Neural progenitor cell (in vitro differentiated cells): ENCODE results near the gene PPY. TPM values are rescaled to one million over a fixed set of nuclear protein-coding genes. Genes with fewer than 3 reads are reported as not detected.

Experiments used
- DNase-seq: peaks from one replicate; pipeline ENCODE4 v3.0.0-alpha.2; 2016; ENCODE audit warnings: low spot score
- H2AFZ ChIP-seq: fragments of 200-600 bp; sonication (generic); replicated peaks from 2 replicates; pipeline ENCODE4 v1.6.1; 2016; ENCODE audit warnings: antibody characterized with exemption
- H3F3A ChIP-seq: fragments of 200-600 bp; sonication (generic); 2 replicates; pipeline ENCODE4 v1.6.1; 2016; ENCODE audit warnings: antibody characterized with exemption, low read depth
- H3K27ac ChIP-seq: fragments of 200-600 bp; sonication (generic); 2 replicates; pipeline ENCODE4 v1.5.1; 2016; ENCODE audit warnings: mild to moderate bottlenecking
- H3K27me3 ChIP-seq: fragments of 200-600 bp; sonication (generic); 2 replicates; pipeline ENCODE4 v1.6.1; 2016; ENCODE audit warnings: mild to moderate bottlenecking, moderate library complexity
- H3K36me3 ChIP-seq: fragments of 200-600 bp; sonication (generic); 2 replicates; pipeline ENCODE4 v1.5.1; 2016
- H3K4me1 ChIP-seq: fragments of 200-600 bp; sonication (generic); 2 replicates; pipeline ENCODE4 v1.6.1; 2016; ENCODE audit warnings: mixed run types
- H3K4me2 ChIP-seq: fragments of 200-600 bp; sonication (generic); 2 replicates; pipeline ENCODE4 v1.6.1; 2016
- H3K4me3 ChIP-seq: fragments of 200-600 bp; sonication (generic); 2 replicates; pipeline ENCODE4 v1.5.1; 2016
- H3K79me2 ChIP-seq: fragments of 200-600 bp; sonication (generic); 2 replicates; pipeline ENCODE4 v1.6.1; 2016; ENCODE audit warnings: low read depth
- H3K9ac ChIP-seq: fragments of 200-600 bp; sonication (generic); 2 replicates; pipeline ENCODE4 v1.6.1; 2016
- H3K9me3 ChIP-seq: fragments of 200-600 bp; sonication (generic); 2 replicates; pipeline ENCODE4 v1.5.1; 2016; ENCODE audit warnings: low read depth
- H4K20me1 ChIP-seq: fragments of 200-600 bp; sonication (generic); 2 replicates; pipeline ENCODE4 v1.6.1; 2016; ENCODE audit warnings: low read depth
- H3K27ac Mint-ChIP-seq: 3 replicates; pipeline ENCODE4 v1.8.0; 2021; ENCODE audit warnings: mixed read lengths
- H3K27me3 Mint-ChIP-seq: 2 replicates; pipeline ENCODE4 v1.8.0; 2022; ENCODE audit warnings: low read depth, mild to moderate bottlenecking, inconsistent platforms, moderate library complexity, mixed read lengths; ENCODE audit not compliant: insufficient read depth
- H3K36me3 Mint-ChIP-seq: 3 replicates; pipeline ENCODE4 v1.8.0; 2021; ENCODE audit warnings: mixed read lengths
- H3K4me1 Mint-ChIP-seq: 3 replicates; pipeline ENCODE4 v1.8.0; 2021; ENCODE audit warnings: mixed read lengths
- H3K4me3 Mint-ChIP-seq: 3 replicates; pipeline ENCODE4 v1.8.0; 2021; ENCODE audit warnings: mild to moderate bottlenecking, moderate library complexity, mixed read lengths
- H3K9me3 Mint-ChIP-seq: 3 replicates; pipeline ENCODE4 v1.8.0; 2020; ENCODE audit warnings: mixed read lengths
- EZH2 ChIP-seq: fragments of 200-600 bp; sonication (generic); IDR thresholded peaks from 2 replicates; pipeline ENCODE4 v1.6.1; 2017; ENCODE audit warnings: antibody characterized with exemption, mild to moderate bottlenecking, moderate library complexity
- EZH2phosphoT487 ChIP-seq: fragments of 200-600 bp; sonication (generic); IDR thresholded peaks from 2 replicates; pipeline ENCODE4 v1.6.1; 2017; ENCODE audit warnings: antibody characterized with exemption
- total RNA-seq: library from RNA; depleted of rRNA; stranded (reverse); fragments of >200 nt; gene quantifications from 2 replicates; pipeline ENCODE4 v1.2.3, GENCODE V29; 2015; ENCODE audit warnings: low replicate concordance
- TF ChIP-seq, protein P1 (sequence below): fragments of 200-600 bp; sonication (generic); IDR thresholded peaks from 2 replicates; pipeline ENCODE4 v1.5.1; 2017; ENCODE audit warnings: antibody characterized with exemption, mild to moderate bottlenecking

The PPY gene
- total RNA-seq, 1 donor from 2014 or later = not detected

DNA sequence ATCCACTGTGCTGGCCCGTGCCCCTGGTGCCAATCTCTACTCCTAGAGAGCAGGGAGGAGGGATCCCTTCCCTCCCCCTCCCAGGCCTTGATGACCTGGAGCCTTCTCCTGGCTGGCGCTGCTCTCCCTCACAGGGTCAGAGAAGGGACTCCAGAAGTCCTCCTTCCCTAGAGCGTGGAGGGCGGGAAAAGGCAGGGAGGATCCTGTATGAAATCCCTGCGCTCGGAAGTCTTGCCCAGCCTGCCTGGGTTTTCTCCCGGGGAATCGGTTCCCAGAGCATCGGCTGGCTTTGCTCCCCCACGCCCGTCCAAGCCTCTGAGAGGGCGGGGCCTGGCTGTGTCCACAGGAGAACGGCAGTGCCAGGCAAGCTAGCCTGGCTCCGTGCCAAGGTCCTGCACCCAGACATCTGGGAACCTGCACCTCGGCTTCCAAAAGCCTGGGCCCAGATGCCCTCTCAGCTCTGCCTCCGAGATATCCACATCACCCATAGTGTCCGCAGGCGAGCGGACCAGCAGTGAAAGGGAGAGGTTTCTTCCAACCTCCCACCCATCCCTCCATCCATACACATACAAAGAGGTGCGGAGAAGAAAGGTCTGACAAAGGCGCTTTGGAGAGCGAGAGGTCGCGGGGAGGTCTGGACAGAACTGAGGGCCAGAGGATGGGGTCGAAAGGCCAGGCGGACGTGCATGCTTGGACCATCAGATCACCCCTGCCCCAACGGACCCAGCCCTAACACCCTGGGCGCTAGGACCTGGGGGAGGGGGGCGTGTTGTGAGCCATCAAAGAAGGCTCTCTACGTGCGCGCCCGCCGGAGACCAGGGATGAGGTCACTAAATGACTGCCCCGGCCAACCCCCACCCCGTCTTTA is 36.1 kb downstream of the PPY start:
- no peak overlapping the region for H3K27ac Mint-ChIP-seq
- H3K9me3 ChIP-seq = no peaks in the 10 kb centered on the region
- DNase-seq = peak; percentile 92
- H3K27me3 ChIP-seq = peaks cover 11% of the 10 kb centered on the region
- H3K4me1 ChIP-seq = peaks cover 43% of the 10 kb centered on the region
- peak overlapping the region; percentile 93 for H3K4me2 ChIP-seq
- peak overlapping the region; percentile 90 for H3K4me3 Mint-ChIP-seq
- H3K4me1 Mint-ChIP-seq = peaks cover 40% of the 10 kb centered on the region
- no peak overlapping the region for H3K27ac ChIP-seq
- TF ChIP-seq EZH2 (peak; percentile 50), EZH2phosphoT487 (no peak)
- TF ChIP-seq, protein P1, sequence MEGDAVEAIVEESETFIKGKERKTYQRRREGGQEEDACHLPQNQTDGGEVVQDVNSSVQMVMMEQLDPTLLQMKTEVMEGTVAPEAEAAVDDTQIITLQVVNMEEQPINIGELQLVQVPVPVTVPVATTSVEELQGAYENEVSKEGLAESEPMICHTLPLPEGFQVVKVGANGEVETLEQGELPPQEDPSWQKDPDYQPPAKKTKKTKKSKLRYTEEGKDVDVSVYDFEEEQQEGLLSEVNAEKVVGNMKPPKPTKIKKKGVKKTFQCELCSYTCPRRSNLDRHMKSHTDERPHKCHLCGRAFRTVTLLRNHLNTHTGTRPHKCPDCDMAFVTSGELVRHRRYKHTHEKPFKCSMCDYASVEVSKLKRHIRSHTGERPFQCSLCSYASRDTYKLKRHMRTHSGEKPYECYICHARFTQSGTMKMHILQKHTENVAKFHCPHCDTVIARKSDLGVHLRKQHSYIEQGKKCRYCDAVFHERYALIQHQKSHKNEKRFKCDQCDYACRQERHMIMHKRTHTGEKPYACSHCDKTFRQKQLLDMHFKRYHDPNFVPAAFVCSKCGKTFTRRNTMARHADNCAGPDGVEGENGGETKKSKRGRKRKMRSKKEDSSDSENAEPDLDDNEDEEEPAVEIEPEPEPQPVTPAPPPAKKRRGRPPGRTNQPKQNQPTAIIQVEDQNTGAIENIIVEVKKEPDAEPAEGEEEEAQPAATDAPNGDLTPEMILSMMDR = no peak
- no peaks in the 10 kb centered on the region for H4K20me1 ChIP-seq
- H3K79me2 ChIP-seq = no peaks in the 10 kb centered on the region
- no peaks in the 10 kb centered on the region for H3K9me3 Mint-ChIP-seq
- peaks cover 9% of the 10 kb centered on the region for H3K27me3 Mint-ChIP-seq
- peaks cover 64% of the 10 kb centered on the region for H3F3A ChIP-seq
- H2AFZ ChIP-seq = peak overlapping the region; percentile 95
- peak overlapping the region; percentile 76 for H3K4me3 ChIP-seq
- no peaks in the 10 kb centered on the region for H3K36me3 ChIP-seq
- no peak overlapping the region for H3K9ac ChIP-seq
- no peaks in the 10 kb centered on the region for H3K36me3 Mint-ChIP-seq

DNA sequence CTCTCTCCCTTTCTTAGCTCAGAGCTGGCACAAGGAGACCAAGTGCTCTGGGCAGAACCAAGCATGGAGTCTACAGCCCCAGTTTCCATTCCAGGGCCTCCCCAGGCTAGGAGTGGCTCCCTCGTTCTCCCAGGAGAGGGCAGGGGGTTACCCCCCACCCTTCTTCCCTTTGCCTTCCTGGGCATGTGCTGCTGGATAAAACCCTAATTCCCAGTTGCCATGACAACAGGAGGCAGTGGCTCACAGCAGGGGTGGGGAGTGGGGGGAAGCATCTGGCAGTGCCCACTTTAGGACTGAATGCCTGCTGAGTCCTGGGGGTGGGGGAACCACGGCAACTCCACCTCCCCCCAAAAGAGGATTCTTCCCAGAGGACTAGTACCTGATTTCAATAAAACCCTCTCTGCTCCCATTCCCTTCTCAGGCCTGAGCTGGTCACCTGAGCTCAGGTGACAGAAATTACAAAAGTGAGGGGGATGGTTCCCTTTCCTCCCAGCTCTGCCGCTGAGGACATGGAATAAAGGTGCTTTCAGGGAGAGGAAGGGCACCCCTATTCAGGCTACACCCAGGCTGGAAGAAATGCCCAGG is 36.8 kb downstream of the PPY start:
- Histone ChIP-seq H3K27ac (no peak overlapping the region), H3K4me2 (peak overlapping the region; percentile 93), H3K27me3 (peaks cover 11% of the 10 kb centered on the region), H3K79me2 (no peaks in the 10 kb centered on the region), H3K9me3 (no peaks in the 10 kb centered on the region), H3K36me3 (no peaks in the 10 kb centered on the region), H2AFZ (peak overlapping the region; percentile 95), H3K4me3 (peak overlapping the region; percentile 76), H3F3A (peaks cover 64% of the 10 kb centered on the region), H4K20me1 (no peaks in the 10 kb centered on the region), H3K4me1 (peaks cover 49% of the 10 kb centered on the region), H3K9ac (no peak overlapping the region)
- Mint-ChIP-seq H3K4me3 (peak overlapping the region; percentile 90), H3K27me3 (peaks cover 9% of the 10 kb centered on the region), H3K36me3 (no peaks in the 10 kb centered on the region), H3K27ac (no peak overlapping the region), H3K4me1 (peaks cover 47% of the 10 kb centered on the region), H3K9me3 (no peaks in the 10 kb centered on the region)
- DNase-seq = peak; percentile 81
- TF ChIP-seq EZH2phosphoT487 (no peak), EZH2 (no peak)
- TF ChIP-seq, protein P1 = no peak

DNA sequence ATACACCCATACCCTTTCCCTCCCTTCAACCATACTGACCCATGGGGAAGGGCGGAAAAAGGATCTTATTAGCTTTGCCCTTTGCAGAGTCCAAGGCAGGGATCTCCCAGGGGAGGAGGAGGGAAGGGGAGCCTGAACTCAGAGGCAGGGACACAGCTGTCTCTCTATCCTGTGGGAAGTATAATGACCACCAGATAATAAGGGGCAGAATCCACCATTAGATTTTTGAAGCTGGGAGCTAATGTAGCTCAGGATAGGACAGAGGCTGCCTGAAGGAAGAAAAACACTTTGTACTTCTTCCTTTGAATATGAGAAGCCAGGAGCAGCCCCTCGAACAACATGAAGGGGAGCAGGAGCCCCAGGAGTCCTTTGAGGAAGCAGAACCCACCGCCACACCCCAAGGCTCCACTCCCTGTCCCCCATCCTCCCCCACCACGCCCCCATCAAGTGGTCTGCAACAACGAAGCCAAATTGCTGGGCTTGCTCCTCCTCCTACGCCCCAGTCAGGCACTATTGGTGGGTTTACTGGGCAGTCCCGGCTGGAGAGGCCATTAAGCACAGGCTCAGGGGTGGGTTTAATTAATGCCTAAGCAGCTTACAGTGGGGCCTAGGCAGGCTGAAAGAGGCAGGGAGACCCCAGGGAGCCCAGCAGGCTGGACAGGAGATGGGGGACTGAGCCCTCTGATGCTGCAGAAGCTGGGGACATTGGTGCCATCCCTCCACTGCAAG is 40.3 kb downstream of the PPY start:
- peak; percentile 84 for DNase-seq
- H2AFZ ChIP-seq = no peak overlapping the region
- H3K9me3 ChIP-seq = no peaks in the 10 kb centered on the region
- H3K27me3 Mint-ChIP-seq = peaks cover 8% of the 10 kb centered on the region
- no peak overlapping the region for H3K27ac Mint-ChIP-seq
- H3K4me2 ChIP-seq = peak overlapping the region; percentile 84
- TF ChIP-seq EZH2phosphoT487 (peak; percentile 75), EZH2 (no peak)
- TF ChIP-seq, protein P1 = no peak
- H3K9me3 Mint-ChIP-seq = no peaks in the 10 kb centered on the region
- H3K79me2 ChIP-seq = peaks cover 10% of the 10 kb centered on the region
- peaks cover 40% of the 10 kb centered on the region for H3F3A ChIP-seq
- H4K20me1 ChIP-seq = peaks cover 3% of the 10 kb centered on the region
- peak overlapping the region; percentile 14 for H3K4me3 ChIP-seq
- peak overlapping the region; percentile 86 for H3K4me3 Mint-ChIP-seq
- H3K36me3 Mint-ChIP-seq = peaks cover 5% of the 10 kb centered on the region
- H3K9ac ChIP-seq = no peak overlapping the region
- no peak overlapping the region for H3K27ac ChIP-seq
- H3K36me3 ChIP-seq = no peaks in the 10 kb centered on the region
- peaks cover 48% of the 10 kb centered on the region for H3K4me1 ChIP-seq
- no peaks in the 10 kb centered on the region for H3K27me3 ChIP-seq
- H3K4me1 Mint-ChIP-seq = peaks cover 52% of the 10 kb centered on the region
